Right lobe of liver (tissue), 6 donors: ENCODE results near the gene DNAJB6. TPM values are rescaled to one million over a fixed set of nuclear protein-coding genes. Genes with fewer than 3 reads are reported as not detected.

Experiments
- ATAC-seq, 4 donors: fragments of 200-7000 bp; cut with Tn5 transposase; one replicate each; pipeline ENCODE4 v1.9.1; 2020; ENCODE audit warnings: mild to moderate bottlenecking in 4 of 4, moderate library complexity in 4 of 4
- DNase-seq, 3 donors: peaks; one replicate each; pipeline ENCODE4 v3.0.0-alpha.2; 2020
- H3K27ac ChIP-seq, 3 donors: fragments of 200-600 bp; one replicate each; pipeline ENCODE4 v1.8.0; 2022
- H3K27me3 ChIP-seq, 2 donors: fragments of 200-600 bp; one replicate each; pipeline ENCODE4 v1.8.0; 2022
- H3K36me3 ChIP-seq, 4 donors: fragments of 200-600 bp; sonication (generic) in 1 of 4; one replicate each; pipeline versions ENCODE4 v1.5.1 to v1.8.0; 2017 to 2022; ENCODE audit warnings: control low read depth in 1 of 4
- H3K4me1 ChIP-seq, 4 donors: fragments of 200-600 bp; sonication (generic) in 1 of 4; one replicate each; pipeline versions ENCODE4 v1.5.1 to v1.8.0; 2017 to 2022; ENCODE audit warnings: control low read depth in 1 of 4
- H3K4me3 ChIP-seq, 3 donors: fragments of 200-600 bp; one replicate each; pipeline ENCODE4 v1.8.0; 2022
- H3K9me3 ChIP-seq, 4 donors: fragments of 200-600 bp; sonication (generic) in 1 of 4; one replicate each; pipeline versions ENCODE4 v1.5.1 to v1.8.0; 2017 to 2022; ENCODE audit warnings: control low read depth in 1 of 4
- POLR2A ChIP-seq: fragments of 450-650 bp; IDR thresholded peaks from one replicate; pipeline ENCODE4 v1.6.1; 2017; ENCODE audit warnings: antibody characterized with exemption, mild to moderate bottlenecking
- WGBS: methylation state at CpG from one replicate; pipeline ENCODE4 v1.1.6; 2018; ENCODE audit warnings: low coverage, low lambda C conversion rate; ENCODE audit not compliant: insufficient coverage; ENCODE audit errors: missing lambda C conversion rate; 5-methylcytosine and 5-hydroxymethylcytosine counted together
- intact Hi-C, 2 donors: fragments of 100-400 bp; cut with DNase I; formaldehyde crosslinking; loops; one replicate each; pipeline versions ENCODE4 v1.11.2 to v1.14.1; 2022
- total RNA-seq, 6 experiments: library from RNA; depleted of rRNA in 2 of 6; stranded (reverse); fragments of >200 nt in 2 of 6; fragmentation: NEBNext Ultra II Directional in 3 of 6; extraction: Animal tissue kit (Norgen Biotek cat#: 25700) in 3 of 6; gene quantifications; one replicate each; pipeline versions ENCODE4 v1.1.0 to v1.2.4, GENCODE V29; 2016 to 2023
- TF ChIP-seq, protein P1 (sequence below), 4 donors: fragments of 200-600 bp in 3 of 4; fragments of 450-650 bp in 1 of 4; IDR thresholded peaks; one replicate each; pipeline versions ENCODE4 v1.5.1 to v1.8.0; 2016 to 2022; ENCODE audit warnings: antibody characterized with exemption in 4 of 4, mild to moderate bottlenecking in 2 of 4
- donor health status: DM: no; HTN: yes; CAD: no.
- donor health status: DM: no; HTN: no; CAD: no.
- donor health status: DM: no; HTN: no; CAD: no.
- donor health status: DM: no; HTN: yes; CAD: no.
- donor health status: DM: no; HTN: yes; CAD: no.

DNAJB6 gene
- total RNA-seq, 6 experiments from 2014 or later = 24.5 to 38.0 (median 35.2) TPM

GRCh38 chr7:157386979-157387800, 50.4 kb downstream of the DNAJB6 start:
- Histone ChIP-seq H3K9me3 (no peaks in the 10 kb centered on the region), H3K4me1 (no peaks in the 10 kb centered on the region), H3K27me3 (no peaks in the 10 kb centered on the region), H3K36me3 (peaks cover 0 to 56% (median 8%) of the 10 kb centered on the region in 4 donors), H3K4me3 (no peak overlapping the region), H3K27ac (peak overlapping the region in 1 of 3 donors; percentile 42)
- DNase-seq = peak; percentile 73 to 80 (median 78)
- intact Hi-C loops = no loop called here
- 53% methylated on average over 23 of the region's 23 CpGs for WGBS
- ATAC-seq = peak; percentile 82 to 89 (median 84)
- no peak for TF ChIP-seq POLR2A
- TF ChIP-seq, protein P1, sequence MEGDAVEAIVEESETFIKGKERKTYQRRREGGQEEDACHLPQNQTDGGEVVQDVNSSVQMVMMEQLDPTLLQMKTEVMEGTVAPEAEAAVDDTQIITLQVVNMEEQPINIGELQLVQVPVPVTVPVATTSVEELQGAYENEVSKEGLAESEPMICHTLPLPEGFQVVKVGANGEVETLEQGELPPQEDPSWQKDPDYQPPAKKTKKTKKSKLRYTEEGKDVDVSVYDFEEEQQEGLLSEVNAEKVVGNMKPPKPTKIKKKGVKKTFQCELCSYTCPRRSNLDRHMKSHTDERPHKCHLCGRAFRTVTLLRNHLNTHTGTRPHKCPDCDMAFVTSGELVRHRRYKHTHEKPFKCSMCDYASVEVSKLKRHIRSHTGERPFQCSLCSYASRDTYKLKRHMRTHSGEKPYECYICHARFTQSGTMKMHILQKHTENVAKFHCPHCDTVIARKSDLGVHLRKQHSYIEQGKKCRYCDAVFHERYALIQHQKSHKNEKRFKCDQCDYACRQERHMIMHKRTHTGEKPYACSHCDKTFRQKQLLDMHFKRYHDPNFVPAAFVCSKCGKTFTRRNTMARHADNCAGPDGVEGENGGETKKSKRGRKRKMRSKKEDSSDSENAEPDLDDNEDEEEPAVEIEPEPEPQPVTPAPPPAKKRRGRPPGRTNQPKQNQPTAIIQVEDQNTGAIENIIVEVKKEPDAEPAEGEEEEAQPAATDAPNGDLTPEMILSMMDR (IDR thresholded peaks at IDR 0.05) = peak; percentile 62 to 90 (median 84)

GRCh38 chr7:157388301-157388700, 51.5 kb downstream of the DNAJB6 start:
- DNase-seq = no peak
- H3K27me3 ChIP-seq = no peaks in the 10 kb centered on the region
- intact Hi-C loops = no loop called here
- H3K27ac ChIP-seq = no peak overlapping the region
- H3K4me3 ChIP-seq = no peak overlapping the region
- TF ChIP-seq, protein P1 (IDR thresholded peaks at IDR 0.05) = no peak
- TF ChIP-seq POLR2A = no peak
- peaks cover 0 to 46% (median 8%) of the 10 kb centered on the region in 4 donors for H3K36me3 ChIP-seq
- H3K9me3 ChIP-seq = no peaks in the 10 kb centered on the region
- peaks cover 0 to 4% (median 0%) of the 10 kb centered on the region in 4 donors for H3K4me1 ChIP-seq
- 78% methylated on average over 5 of the region's 5 CpGs for WGBS
- no peak for ATAC-seq

DNA sequence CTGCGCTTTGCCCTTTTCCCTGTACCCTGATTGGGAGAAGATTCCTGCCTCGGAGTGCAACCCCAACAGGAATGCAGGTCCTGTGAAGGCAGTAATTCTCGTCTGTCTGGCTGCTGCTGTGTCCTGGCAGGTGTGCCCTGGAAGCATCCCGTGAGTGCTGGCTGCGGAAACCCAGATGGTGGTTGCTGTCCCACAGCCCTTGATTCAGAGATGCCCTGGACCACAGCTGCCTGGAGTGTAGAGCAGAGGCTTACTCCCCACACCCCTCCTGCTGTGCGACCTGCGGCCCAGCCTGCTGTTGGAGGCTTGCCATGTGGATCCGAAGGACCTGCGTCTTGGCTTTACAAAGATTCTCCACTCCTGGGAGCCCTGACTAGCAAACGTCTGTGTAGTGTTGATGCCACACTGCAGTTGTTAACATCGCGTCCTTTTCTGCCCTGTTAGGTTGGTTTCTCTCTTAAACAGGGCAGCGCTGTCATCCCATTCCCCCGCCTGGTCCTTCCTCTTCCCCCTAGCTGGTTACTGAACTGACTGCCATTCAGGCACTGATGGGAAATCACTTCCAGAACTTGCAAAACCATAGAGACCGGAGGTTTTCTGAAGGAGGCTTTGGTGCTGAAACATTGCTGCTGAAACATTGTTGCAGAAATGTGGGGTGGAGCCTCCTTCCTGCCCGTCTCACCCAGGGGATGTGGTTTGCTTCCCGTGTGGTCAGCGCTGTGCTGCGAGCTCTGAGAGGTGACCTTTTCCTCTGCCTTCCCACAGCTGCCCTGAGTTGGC, 53.3 kb downstream of the DNAJB6 start:
- Histone ChIP-seq H3K27me3 (no peaks in the 10 kb centered on the region), H3K4me1 (peaks cover 0 to 4% (median 0%) of the 10 kb centered on the region in 4 donors), H3K9me3 (no peaks in the 10 kb centered on the region), H3K4me3 (no peak overlapping the region), H3K36me3 (peaks cover 0 to 33% (median 5%) of the 10 kb centered on the region in 4 donors), H3K27ac (no peak overlapping the region)
- DNase-seq = peak in 2 of 3 donors; percentile 51
- peak; percentile 34 to 44 (median 43) for ATAC-seq
- TF ChIP-seq POLR2A = no peak
- TF ChIP-seq, protein P1 (IDR thresholded peaks at IDR 0.05) = no peak
- intact Hi-C loops = no loop called here
- 51% methylated on average over 6 of the region's 19 CpGs for WGBS

DNA sequence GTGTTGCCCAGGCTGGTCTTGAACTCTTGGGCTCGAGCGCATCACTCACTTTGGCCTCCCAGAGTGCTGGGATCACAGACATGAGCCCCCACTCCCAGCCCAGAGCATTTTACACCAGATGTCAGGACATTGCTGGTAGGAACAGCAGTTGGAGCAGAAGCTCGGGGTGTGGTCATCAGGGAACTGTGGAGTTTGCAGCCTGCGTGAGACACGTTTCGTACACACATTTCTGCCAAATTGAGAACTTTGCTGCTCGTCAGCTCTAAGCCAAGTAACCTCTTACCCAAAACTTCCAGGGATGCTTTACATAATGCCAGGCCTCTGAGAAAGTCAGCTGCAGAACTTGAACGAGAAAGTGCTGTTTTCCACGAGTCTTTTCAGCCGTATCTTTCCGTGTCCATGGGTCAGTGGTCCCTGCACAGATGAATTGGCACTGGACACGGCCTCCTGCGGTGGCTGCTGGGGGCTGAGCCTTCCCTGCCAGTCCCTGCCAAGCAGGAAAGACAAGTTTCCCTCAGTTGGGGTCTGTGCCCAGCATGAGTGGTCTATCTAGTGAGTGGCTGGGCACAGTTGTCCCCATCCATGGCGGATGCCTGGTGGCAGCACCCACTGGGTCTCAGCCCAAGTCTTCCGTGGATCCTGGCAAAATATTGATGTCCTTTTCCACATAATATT, 54.4 kb downstream of the DNAJB6 start:
- Histone ChIP-seq H3K4me1 (peaks cover 0 to 4% (median 0%) of the 10 kb centered on the region in 4 donors), H3K9me3 (no peaks in the 10 kb centered on the region), H3K27ac (no peak overlapping the region), H3K4me3 (no peak overlapping the region), H3K36me3 (peaks cover 0 to 28% (median 5%) of the 10 kb centered on the region in 4 donors), H3K27me3 (no peaks in the 10 kb centered on the region)
- no peak for TF ChIP-seq POLR2A
- TF ChIP-seq, protein P1 (IDR thresholded peaks at IDR 0.05) = no peak
- WGBS = 62% methylated on average over 4 of the region's 15 CpGs
- DNase-seq (peak in 1 of 3 donors; percentile 38), ATAC-seq (no peak)
- intact Hi-C loops = no loop called here
